HCT116 (cell line): ENCODE results near the gene FBN3. TPM values are rescaled to one million over a fixed set of nuclear protein-coding genes. Genes with fewer than 3 reads are reported as not detected.

Experiments
- ATAC-seq: fragments of 200-7000 bp; cut with Tn5 transposase; 2 replicates; pipeline ENCODE4 v1.9.1; 2020; ENCODE audit warnings: mild to moderate bottlenecking, moderate library complexity
- BruUV-seq: library from RNA; stranded (reverse); fragments of 400-500 nt; replicated peaks from 2 replicates; lab custom pipeline; 2021; lab: Mats Ljungman, UMichigan
- CTCF ChIA-PET: fragments of 300-600 bp; sonication (Branson Sonifier 250); formaldehyde crosslinking; loops from one replicate; lab custom pipeline; 2021; ENCODE audit warnings: antibody characterized with exemption; lab: Charles Lee
- POLR2A ChIA-PET: fragments of 300-600, 350-600 bp; sonication (Branson Sonifier 250); formaldehyde crosslinking; loops from one replicate; lab custom pipeline; 2021; ENCODE audit warnings: antibody characterized with exemption; lab: Charles Lee
- RAD21 ChIA-PET, 2 experiments: fragments of 300-600 bp; sonication (Branson Sonifier 250); formaldehyde crosslinking; loops; one replicate each; lab custom pipeline; 2023; ENCODE audit warnings: low total read pairs in 2 of 2; ENCODE audit not compliant: uncharacterized antibody in 2 of 2, unreplicated experiment in 2 of 2, low non-redundant PET in 1 of 2; lab: Charles Lee
- DNase-seq: peaks from one replicate; pipeline ENCODE4 v3.0.0-alpha.2; 2010; ENCODE audit warnings: low read depth, low spot score
- H2AFZ ChIP-seq: fragments of 200-600 bp; shearing (Covaris generic), sonication (generic); 2 replicates; pipeline ENCODE4 v1.6.1; 2017; ENCODE audit warnings: low read depth, mixed run types, mixed read lengths, antibody characterized with exemption, low read length; ENCODE audit not compliant: poor library complexity, severe bottlenecking
- H3K27ac ChIP-seq: 2 replicates; pipeline ENCODE4 v1.5.1; 2012; ENCODE audit warnings: low read depth, low read length
- H3K27me3 ChIP-seq: fragments of 200-600 bp; sonication (generic); 2 replicates; pipeline ENCODE4 v1.6.1; 2016; ENCODE audit warnings: mixed run types, low read length, mixed read lengths; ENCODE audit not compliant: insufficient read depth
- H3K36me3 ChIP-seq, 2 experiments: fragments of 200-500 bp in 1 of 2; fragments of 200-600 bp in 1 of 2; sonication (Bioruptor generic) in 1 of 2; sonication (generic) in 1 of 2; 2 replicates each; pipeline versions ENCODE4 v1.5.1 to v1.6.1; 2014 to 2016; ENCODE audit warnings: low read length in 2 of 2, inconsistent platforms in 1 of 2, mixed read lengths in 1 of 2, mixed run types in 1 of 2; ENCODE audit not compliant: insufficient read depth in 2 of 2, control insufficient read depth in 1 of 2
- H3K4me1 ChIP-seq, 2 experiments: fragments of 200-600 bp in 1 of 2; sonication (generic) in 1 of 2; 2 replicates each; pipeline versions ENCODE4 v1.5.1 to v1.6.1; 2012 to 2017; ENCODE audit warnings: low read length in 2 of 2, inconsistent platforms in 1 of 2, mild to moderate bottlenecking in 1 of 2, mixed read lengths in 1 of 2, mixed run types in 1 of 2, moderate library complexity in 1 of 2; ENCODE audit not compliant: insufficient read depth in 2 of 2, control insufficient read depth in 1 of 2
- H3K4me2 ChIP-seq: fragments of 200-600 bp; sonication (generic); 2 replicates; pipeline ENCODE4 v1.6.1; 2017; ENCODE audit warnings: mixed run types, low read length, mixed read lengths
- H3K4me3 ChIP-seq, 2 experiments: fragments of 200-600 bp in 1 of 2; sonication (generic) in 1 of 2; replicated peaks in 1 of 2; 2 replicates each; pipeline ENCODE4 v1.5.1; 2011 to 2016; ENCODE audit warnings: low read length in 2 of 2, control low read depth in 1 of 2, low read depth in 1 of 2, mild to moderate bottlenecking in 1 of 2, mixed read lengths in 1 of 2, mixed run types in 1 of 2
- H3K79me2 ChIP-seq: fragments of 200-600 bp; sonication (generic); 2 replicates; pipeline ENCODE4 v1.6.1; 2017; ENCODE audit warnings: mild to moderate bottlenecking, mixed run types, low read length, moderate library complexity, mixed read lengths; ENCODE audit not compliant: insufficient read depth
- H3K9ac ChIP-seq: fragments of 200-600 bp; sonication (generic); 2 replicates; pipeline ENCODE4 v1.6.1; 2016; ENCODE audit warnings: low read length, mixed read lengths
- H3K9me2 ChIP-seq: fragments of 200-600 bp; sonication (generic), shearing (Covaris generic); 2 replicates; pipeline ENCODE4 v1.6.1; 2017; ENCODE audit warnings: mixed run types, mild to moderate bottlenecking, moderate library complexity; ENCODE audit not compliant: insufficient read depth
- H3K9me3 ChIP-seq, 2 experiments: fragments of 200-500 bp in 1 of 2; fragments of 200-600 bp in 1 of 2; sonication (Bioruptor generic) in 1 of 2; sonication (generic) in 1 of 2; 2 replicates each; pipeline ENCODE4 v1.6.1; 2014 to 2017; ENCODE audit warnings: low read length in 2 of 2, mixed read lengths in 2 of 2, inconsistent platforms in 1 of 2, low read depth in 1 of 2, mild to moderate bottlenecking in 1 of 2, mixed run types in 1 of 2, moderate library complexity in 1 of 2; ENCODE audit not compliant: control insufficient read depth in 1 of 2, insufficient read depth in 1 of 2
- H4K20me1 ChIP-seq: fragments of 200-600 bp; sonication (generic), shearing (Covaris generic); 2 replicates; pipeline ENCODE4 v1.6.1; 2017; ENCODE audit warnings: mixed run types, mild to moderate bottlenecking, moderate library complexity; ENCODE audit not compliant: insufficient read depth
- ATF3 ChIP-seq: IDR thresholded peaks from 2 replicates; pipeline ENCODE4 v1.6.1; 2012
- CTCF ChIP-seq, 3 experiments: fragments of 200-600 bp in 1 of 3; sonication (generic) in 1 of 3; IDR thresholded peaks in 2 of 3; conservative IDR thresholded peaks in 1 of 3; 2 replicates each; pipeline ENCODE4 v1.5.1; 2012 to 2017; ENCODE audit warnings: low read depth in 2 of 3, low read length in 2 of 3, antibody characterized with exemption in 1 of 3, borderline replicate concordance in 1 of 3, control low read depth in 1 of 3, mild to moderate bottlenecking in 1 of 3, mixed read lengths in 1 of 3, mixed run types in 1 of 3, moderate library complexity in 1 of 3; ENCODE audit not compliant: insufficient read depth in 1 of 3
- ELF1 ChIP-seq: IDR thresholded peaks from 2 replicates; pipeline ENCODE4 v1.6.1; 2012; ENCODE audit warnings: low read depth, borderline replicate concordance
- EZH2phosphoT487 ChIP-seq: fragments of 200-600 bp; IDR thresholded peaks from 2 replicates; pipeline ENCODE4 v1.6.1; 2018; ENCODE audit warnings: antibody characterized with exemption, borderline replicate concordance
- FOSL1 ChIP-seq: IDR thresholded peaks from 2 replicates; pipeline ENCODE4 v1.6.1; 2012; ENCODE audit warnings: low read depth
- POLR2A ChIP-seq: IDR thresholded peaks from 2 replicates; pipeline ENCODE4 v1.7.0; 2011; ENCODE audit warnings: borderline replicate concordance; ENCODE audit not compliant: insufficient read depth, insufficient read length; ENCODE audit errors: extremely low read depth
- POLR2AphosphoS5 ChIP-seq: IDR thresholded peaks from 2 replicates; pipeline ENCODE4 v1.6.1; 2011; ENCODE audit warnings: mild to moderate bottlenecking, low read depth, low read length, moderate library complexity
- SIN3A ChIP-seq: IDR thresholded peaks from 2 replicates; pipeline ENCODE4 v1.6.1; 2012; ENCODE audit warnings: low read depth
- TCF7L2 ChIP-seq: IDR thresholded peaks from 2 replicates; pipeline ENCODE4 v1.7.0; 2011; ENCODE audit warnings: borderline replicate concordance, inconsistent platforms; ENCODE audit not compliant: insufficient read depth, insufficient read length; ENCODE audit errors: extremely low read depth
- ZFX ChIP-seq: fragments of 450-650 bp; IDR thresholded peaks from 2 replicates; pipeline ENCODE4 v1.6.1; 2017
- ZNF274 ChIP-seq: fragments of 200-500 bp; sonication (Bioruptor generic); IDR thresholded peaks from 2 replicates; pipeline ENCODE4 v1.6.1; 2014; ENCODE audit warnings: mild to moderate bottlenecking, low read depth, low read length, inconsistent platforms
- intact Hi-C: fragments of 100-400 bp; cut with micrococcal nuclease; formaldehyde crosslinking; loops from 2 replicates; pipeline ENCODE4 v1.10.0; 2022
- total RNA-seq: library from RNA; stranded (reverse); gene quantifications from one replicate; pipeline ENCODE4 v1.2.1, GENCODE V29; 2021; ENCODE audit not compliant: unreplicated experiment
- TF ChIP-seq, protein P1 (sequence below): IDR thresholded peaks from 2 replicates; pipeline ENCODE4 v1.6.1; 2012; ENCODE audit warnings: low read depth
- TF ChIP-seq, protein P2 (sequence below): IDR thresholded peaks from 2 replicates; pipeline ENCODE4 v1.6.1; 2011; ENCODE audit warnings: mild to moderate bottlenecking, low read length, moderate library complexity; ENCODE audit not compliant: insufficient replicate concordance; ENCODE audit errors: extremely low read depth

Gene FBN3
- total RNA-seq, 1 experiment from 2014 or later, result 6.6 TPM

GRCh38 chr19:8131517-8131916 is 17.9 kb downstream of the FBN3 start:
- H3K4me1 ChIP-seq, result no peaks in the 10 kb centered on the region
- no peaks in the 10 kb centered on the region for H3K9me3 ChIP-seq
- H3K4me2 ChIP-seq, result no peak overlapping the region
- no peaks in the 10 kb centered on the region for H3K79me2 ChIP-seq
- H2AFZ ChIP-seq, result no peak overlapping the region
- no TSS peak for BruUV-seq
- H4K20me1 ChIP-seq, result no peaks in the 10 kb centered on the region
- ATAC-seq, result no peak
- H3K4me3 ChIP-seq, result no peak overlapping the region
- no peaks in the 10 kb centered on the region for H3K9me2 ChIP-seq
- intact Hi-C loops, result no loop called here
- H3K36me3 ChIP-seq, result no peaks in the 10 kb centered on the region
- TF ChIP-seq CTCF (IDR thresholded peaks at IDR 0.05 in 2 of 3, conservative IDR thresholded peaks at IDR 0.05 in 1 of 3; ENCODE audit: borderline replicate concordance in 1 of 3, insufficient read depth in 1 of 3, low read depth in 2 of 3, low read length in 2 of 3) (no peak), ELF1 (no peak), POLR2AphosphoS5 (no peak), FOSL1 (no peak), POLR2A (no peak), ZFX (no peak), SIN3A (no peak), ZNF274 (no peak), EZH2phosphoT487 (no peak), ATF3 (no peak), TCF7L2 (no peak)
- TF ChIP-seq, protein P1, sequence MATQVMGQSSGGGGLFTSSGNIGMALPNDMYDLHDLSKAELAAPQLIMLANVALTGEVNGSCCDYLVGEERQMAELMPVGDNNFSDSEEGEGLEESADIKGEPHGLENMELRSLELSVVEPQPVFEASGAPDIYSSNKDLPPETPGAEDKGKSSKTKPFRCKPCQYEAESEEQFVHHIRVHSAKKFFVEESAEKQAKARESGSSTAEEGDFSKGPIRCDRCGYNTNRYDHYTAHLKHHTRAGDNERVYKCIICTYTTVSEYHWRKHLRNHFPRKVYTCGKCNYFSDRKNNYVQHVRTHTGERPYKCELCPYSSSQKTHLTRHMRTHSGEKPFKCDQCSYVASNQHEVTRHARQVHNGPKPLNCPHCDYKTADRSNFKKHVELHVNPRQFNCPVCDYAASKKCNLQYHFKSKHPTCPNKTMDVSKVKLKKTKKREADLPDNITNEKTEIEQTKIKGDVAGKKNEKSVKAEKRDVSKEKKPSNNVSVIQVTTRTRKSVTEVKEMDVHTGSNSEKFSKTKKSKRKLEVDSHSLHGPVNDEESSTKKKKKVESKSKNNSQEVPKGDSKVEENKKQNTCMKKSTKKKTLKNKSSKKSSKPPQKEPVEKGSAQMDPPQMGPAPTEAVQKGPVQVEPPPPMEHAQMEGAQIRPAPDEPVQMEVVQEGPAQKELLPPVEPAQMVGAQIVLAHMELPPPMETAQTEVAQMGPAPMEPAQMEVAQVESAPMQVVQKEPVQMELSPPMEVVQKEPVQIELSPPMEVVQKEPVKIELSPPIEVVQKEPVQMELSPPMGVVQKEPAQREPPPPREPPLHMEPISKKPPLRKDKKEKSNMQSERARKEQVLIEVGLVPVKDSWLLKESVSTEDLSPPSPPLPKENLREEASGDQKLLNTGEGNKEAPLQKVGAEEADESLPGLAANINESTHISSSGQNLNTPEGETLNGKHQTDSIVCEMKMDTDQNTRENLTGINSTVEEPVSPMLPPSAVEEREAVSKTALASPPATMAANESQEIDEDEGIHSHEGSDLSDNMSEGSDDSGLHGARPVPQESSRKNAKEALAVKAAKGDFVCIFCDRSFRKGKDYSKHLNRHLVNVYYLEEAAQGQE, result no peak
- TF ChIP-seq, protein P2, sequence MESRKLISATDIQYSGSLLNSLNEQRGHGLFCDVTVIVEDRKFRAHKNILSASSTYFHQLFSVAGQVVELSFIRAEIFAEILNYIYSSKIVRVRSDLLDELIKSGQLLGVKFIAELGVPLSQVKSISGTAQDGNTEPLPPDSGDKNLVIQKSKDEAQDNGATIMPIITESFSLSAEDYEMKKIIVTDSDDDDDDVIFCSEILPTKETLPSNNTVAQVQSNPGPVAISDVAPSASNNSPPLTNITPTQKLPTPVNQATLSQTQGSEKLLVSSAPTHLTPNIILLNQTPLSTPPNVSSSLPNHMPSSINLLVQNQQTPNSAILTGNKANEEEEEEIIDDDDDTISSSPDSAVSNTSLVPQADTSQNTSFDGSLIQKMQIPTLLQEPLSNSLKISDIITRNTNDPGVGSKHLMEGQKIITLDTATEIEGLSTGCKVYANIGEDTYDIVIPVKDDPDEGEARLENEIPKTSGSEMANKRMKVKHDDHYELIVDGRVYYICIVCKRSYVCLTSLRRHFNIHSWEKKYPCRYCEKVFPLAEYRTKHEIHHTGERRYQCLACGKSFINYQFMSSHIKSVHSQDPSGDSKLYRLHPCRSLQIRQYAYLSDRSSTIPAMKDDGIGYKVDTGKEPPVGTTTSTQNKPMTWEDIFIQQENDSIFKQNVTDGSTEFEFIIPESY, result no peak
- TF ChIP-seq, all 23 proteins: peak for 0
- H3K27me3 ChIP-seq, result no peaks in the 10 kb centered on the region
- no peak overlapping the region for H3K9ac ChIP-seq
- no peak for DNase-seq
- no peak overlapping the region for H3K27ac ChIP-seq
- ChIA-PET POLR2A (no interaction called here), RAD21 (no interaction called here), CTCF (no interaction called here)
